Type B pancreatic cell (in vitro differentiated cells): ENCODE measurements around the gene POU2AF1. TPM values are rescaled to one million over a fixed set of nuclear protein-coding genes. Genes with fewer than 3 reads are reported as not detected.

ENCODE experiments used
- DNase-seq: peaks from one replicate; pipeline ENCODE4 v3.0.0; 2021; ENCODE audit warnings: mixed read lengths; ENCODE audit not compliant: unreplicated experiment; ENCODE audit errors: extremely low spot score
- H3K27ac Mint-ChIP-seq: 2 replicates; pipeline ENCODE4 v1.8.0; 2021; ENCODE audit warnings: mild to moderate bottlenecking, mixed read lengths
- H3K27me3 Mint-ChIP-seq: 2 replicates; pipeline ENCODE4 v1.8.0; 2021; ENCODE audit warnings: mixed read lengths
- H3K36me3 Mint-ChIP-seq: 2 replicates; pipeline ENCODE4 v1.8.0; 2021; ENCODE audit warnings: mixed read lengths
- H3K4me1 Mint-ChIP-seq: one replicate; pipeline ENCODE4 v1.8.0; 2021; ENCODE audit warnings: mixed read lengths; ENCODE audit not compliant: unreplicated experiment
- H3K4me3 Mint-ChIP-seq: 2 replicates; pipeline ENCODE4 v1.8.0; 2021; ENCODE audit warnings: mild to moderate bottlenecking, mixed read lengths
- H3K9me3 Mint-ChIP-seq: 2 replicates; pipeline ENCODE4 v1.8.0; 2021; ENCODE audit warnings: mixed read lengths
- CTCF ChIP-seq: fragments of 200-600 bp; sonication (generic); conservative IDR thresholded peaks from 2 replicates; pipeline ENCODE4 v1.5.0; 2021; ENCODE audit warnings: antibody characterized with exemption, mild to moderate bottlenecking
- total RNA-seq: library from RNA; stranded (reverse); gene quantifications from 2 replicates; pipeline ENCODE4 v1.2.1, GENCODE V29; 2021; ENCODE audit warnings: low replicate concordance

The POU2AF1 gene
- total RNA-seq, 1 donor from 2014 or later: 0.24 TPM

DNA sequence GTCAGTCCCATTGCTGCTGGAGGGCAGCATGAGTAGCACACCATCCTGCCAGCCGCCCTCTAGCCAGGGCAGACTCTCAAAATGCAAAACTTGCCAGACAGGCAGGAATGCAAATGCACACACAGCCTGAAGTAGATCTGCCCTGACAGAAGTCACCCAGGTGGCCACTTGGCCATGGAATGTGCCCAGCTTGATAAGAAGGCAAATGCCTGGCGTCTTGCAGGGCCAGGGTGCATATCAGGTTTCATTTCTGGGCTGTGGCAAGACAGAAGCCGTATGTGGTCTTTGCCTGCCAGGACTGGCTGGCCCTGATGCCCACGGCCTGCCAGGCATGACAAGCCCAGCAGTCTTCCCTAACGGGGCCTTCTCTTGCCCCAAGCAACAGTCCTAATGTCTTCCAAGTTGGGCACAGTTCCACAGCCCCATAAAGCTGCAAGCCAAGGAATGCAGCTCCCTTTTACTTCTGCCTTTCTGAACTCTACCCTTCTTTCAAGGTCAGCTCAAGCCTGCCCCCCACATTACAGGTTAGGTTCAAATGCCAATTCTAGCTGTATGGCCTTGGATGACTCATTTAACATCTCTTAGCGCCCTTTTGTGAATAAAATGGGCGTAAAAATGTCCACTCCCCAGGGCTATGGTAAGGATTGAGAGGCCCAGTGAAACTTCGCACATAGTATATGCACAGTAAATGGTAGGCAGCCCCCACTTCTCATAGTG, 51.0 kb downstream of the POU2AF1 start:
- Mint-ChIP-seq H3K9me3 (no peaks in the 10 kb centered on the region), H3K27me3 (no peaks in the 10 kb centered on the region), H3K36me3 (no peaks in the 10 kb centered on the region), H3K27ac (no peak overlapping the region), H3K4me3 (no peak overlapping the region), H3K4me1 (peaks cover 7% of the 10 kb centered on the region)
- no peak for TF ChIP-seq CTCF
- no peak for DNase-seq

GRCh38 chr11:111326824-111327223, 52.3 kb downstream of the POU2AF1 start:
- no peaks in the 10 kb centered on the region for H3K9me3 Mint-ChIP-seq
- H3K27ac Mint-ChIP-seq: no peak overlapping the region
- H3K36me3 Mint-ChIP-seq: no peaks in the 10 kb centered on the region
- peaks cover 7% of the 10 kb centered on the region for H3K4me1 Mint-ChIP-seq
- TF ChIP-seq CTCF: no peak
- H3K27me3 Mint-ChIP-seq: no peaks in the 10 kb centered on the region
- no peak overlapping the region for H3K4me3 Mint-ChIP-seq
- DNase-seq: no peak

- no peak overlapping the region for H3K27ac Mint-ChIP-seq
- no peak for DNase-seq
- H3K9me3 Mint-ChIP-seq: no peaks in the 10 kb centered on the region
- no peaks in the 10 kb centered on the region for H3K27me3 Mint-ChIP-seq
- peaks cover 7% of the 10 kb centered on the region for H3K4me1 Mint-ChIP-seq
- no peak for TF ChIP-seq CTCF
- H3K4me3 Mint-ChIP-seq: no peak overlapping the region
- no peaks in the 10 kb centered on the region for H3K36me3 Mint-ChIP-seq
Observed at GRCh38 chr11:111325259-111325658, 53.8 kb downstream of the POU2AF1 start.

GRCh38 chr11:111324277-111324720, 54.8 kb downstream of the POU2AF1 start:
- no peak overlapping the region for H3K27ac Mint-ChIP-seq
- TF ChIP-seq CTCF: no peak
- DNase-seq: no peak
- H3K4me1 Mint-ChIP-seq: peaks cover 7% of the 10 kb centered on the region
- no peak overlapping the region for H3K4me3 Mint-ChIP-seq
- H3K9me3 Mint-ChIP-seq: no peaks in the 10 kb centered on the region
- no peaks in the 10 kb centered on the region for H3K36me3 Mint-ChIP-seq
- H3K27me3 Mint-ChIP-seq: no peaks in the 10 kb centered on the region

GRCh38 chr11:111322534-111322933, 56.5 kb downstream of the POU2AF1 start:
- H3K9me3 Mint-ChIP-seq: no peaks in the 10 kb centered on the region
- DNase-seq: no peak
- peaks cover 7% of the 10 kb centered on the region for H3K4me1 Mint-ChIP-seq
- H3K27me3 Mint-ChIP-seq: peaks cover 4% of the 10 kb centered on the region
- H3K27ac Mint-ChIP-seq: no peak overlapping the region
- no peak for TF ChIP-seq CTCF
- H3K4me3 Mint-ChIP-seq: no peak overlapping the region
- H3K36me3 Mint-ChIP-seq: no peaks in the 10 kb centered on the region
